Measurements from ENCODE around the gene FBXW5. TPM values are rescaled to one million over a fixed set of nuclear protein-coding genes. Genes with fewer than 3 reads are reported as not detected.

The FBXW5 gene
- total and polyA plus RNA-seq, 10 of the 15 experiments (the other 5 are each of a cell fraction or from before 2014, with no cell fraction given), result 0.21 to 97.3 (median 44.5) TPM

DNA sequence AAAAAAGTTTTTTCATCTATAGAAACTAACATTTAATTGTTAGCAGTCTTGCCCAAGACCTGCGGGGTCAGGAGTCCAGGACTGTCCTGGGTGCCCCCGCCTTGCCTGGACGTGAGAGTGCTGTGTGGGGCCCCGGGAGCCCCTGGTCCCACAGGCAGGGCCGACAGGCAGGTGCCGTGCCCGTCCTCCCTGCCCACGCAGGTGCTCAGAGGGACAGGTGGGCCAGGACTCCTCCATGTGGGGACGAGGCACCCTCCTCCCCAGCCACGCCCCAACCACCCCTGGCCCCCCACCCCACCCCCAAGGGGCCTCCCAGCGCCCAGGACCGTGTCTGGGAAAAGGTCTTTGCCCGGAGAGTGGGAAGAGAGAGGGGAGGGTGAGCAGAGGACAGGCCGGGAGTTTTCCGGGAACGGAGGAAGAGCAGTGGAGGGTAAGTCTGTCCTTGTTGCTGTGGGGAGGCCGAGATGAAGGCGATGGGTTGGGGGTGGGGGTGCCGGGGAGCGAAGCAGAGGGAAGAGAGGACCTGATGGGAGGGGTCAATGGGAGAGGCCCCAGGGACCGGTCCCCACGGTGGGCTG, 4.8 kb upstream of the FBXW5 start:
- Histone ChIP-seq H3K4me2 (ENCODE audit: control insufficient read depth, insufficient read depth) (peak overlapping the region; percentile 98), H4K20me1 (ENCODE audit: control insufficient read depth, insufficient read depth) (no peaks in the 10 kb centered on the region), H3K79me2 (ENCODE audit: control insufficient read depth, insufficient read depth, low read length) (peaks cover under 1% of the 10 kb centered on the region; the same call in 1 of the 2 replicates), H3K36me3 (ENCODE audit: control insufficient read depth in 2 of 2, insufficient read depth in 2 of 2, low read length in 1 of 2) (no peaks in the 10 kb centered on the region), H3K27me3 (replicated peaks in 1 of 2; ENCODE audit: control insufficient read depth in 2 of 2, insufficient read depth in 2 of 2, low read length in 1 of 2) (no peaks in the 10 kb centered on the region), H3K4me1 (ENCODE audit: control insufficient read depth, insufficient read depth, low read length) (peaks cover 10% of the 10 kb centered on the region), H3K4me3 (peak overlapping the region; percentile 77; the same call in 1 of the 2 replicates), H3K9ac (ENCODE audit: control insufficient read depth, insufficient read depth, low read length) (peak overlapping the region; percentile 62), H2AFZ (ENCODE audit: control insufficient read depth, low read depth, low read length) (peak overlapping the region; percentile 97), H3K9me3 (replicated peaks; ENCODE audit: control insufficient read depth, insufficient read depth, low read length) (no peaks in the 10 kb centered on the region), H3K27ac (ENCODE audit: control insufficient read depth, insufficient read depth) (peak overlapping the region; percentile 53)
- ATAC-seq (peak; percentile 12; the same call in 2 of the 3 replicates), DNase-seq (ENCODE audit: low read depth, low spot score) (no peak), FAIRE-seq (no peak)
- CTCF ChIA-PET, result interaction anchor here (1.0 to 3.5 kb wide), 4 partner anchors 81 to 114 kb away, joined by 3 to 163 read pairs (median 39); partner anchors contain the start of genes ABCA2 and FUT7
- RAD21 ChIA-PET (ENCODE audit: unreplicated experiment), result interaction anchor here (1.0 kb wide), 1 partner anchor 86 kb away, joined by 9 read pairs; no protein-coding TSS in a partner anchor
- in situ Hi-C loops (cut with MboI) (loop anchor here (5.0 kb wide), 1 partner anchor 88 kb away; no protein-coding TSS in a partner anchor), intact Hi-C loops (cut with micrococcal nuclease; ENCODE audit: unreplicated experiment) (loop anchor here (10.0 kb wide), 1 partner anchor 155 kb away; the partner anchor contains the start of genes CCDC183 and TMEM141)
- TF ChIP-seq, protein P1, sequence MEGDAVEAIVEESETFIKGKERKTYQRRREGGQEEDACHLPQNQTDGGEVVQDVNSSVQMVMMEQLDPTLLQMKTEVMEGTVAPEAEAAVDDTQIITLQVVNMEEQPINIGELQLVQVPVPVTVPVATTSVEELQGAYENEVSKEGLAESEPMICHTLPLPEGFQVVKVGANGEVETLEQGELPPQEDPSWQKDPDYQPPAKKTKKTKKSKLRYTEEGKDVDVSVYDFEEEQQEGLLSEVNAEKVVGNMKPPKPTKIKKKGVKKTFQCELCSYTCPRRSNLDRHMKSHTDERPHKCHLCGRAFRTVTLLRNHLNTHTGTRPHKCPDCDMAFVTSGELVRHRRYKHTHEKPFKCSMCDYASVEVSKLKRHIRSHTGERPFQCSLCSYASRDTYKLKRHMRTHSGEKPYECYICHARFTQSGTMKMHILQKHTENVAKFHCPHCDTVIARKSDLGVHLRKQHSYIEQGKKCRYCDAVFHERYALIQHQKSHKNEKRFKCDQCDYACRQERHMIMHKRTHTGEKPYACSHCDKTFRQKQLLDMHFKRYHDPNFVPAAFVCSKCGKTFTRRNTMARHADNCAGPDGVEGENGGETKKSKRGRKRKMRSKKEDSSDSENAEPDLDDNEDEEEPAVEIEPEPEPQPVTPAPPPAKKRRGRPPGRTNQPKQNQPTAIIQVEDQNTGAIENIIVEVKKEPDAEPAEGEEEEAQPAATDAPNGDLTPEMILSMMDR (IDR thresholded peaks at IDR 0.05 in 2 of 3, conservative IDR thresholded peaks at IDR 0.05 in 1 of 3; ENCODE audit: control insufficient read depth in 2 of 3, extremely low read depth in 1 of 3, insufficient read depth in 1 of 3, low read depth in 3 of 3, low read length in 3 of 3), result no peak
- TF ChIP-seq ZNF622 (IDR thresholded peaks at IDR 0.05), result no peak
- no TSS peak for BruUV-seq (replicated peaks)
- WGBS (ENCODE audit: insufficient coverage, insufficient replicate concordance, low lambda C conversion rate, missing lambda C conversion rate), result 18% methylated on average over 18 of the region's 22 CpGs
- SMC1A ChIA-PET (ENCODE audit: uncharacterized antibody, unreplicated experiment), result interaction anchor here (1.0 kb wide), 1 partner anchor 85 kb away, joined by 7 read pairs; no protein-coding TSS in a partner anchor
- POLR2A ChIA-PET, result interaction anchor here (0.7 to 3.0 kb wide), 4 partner anchors 43 to 274 kb away, joined by 3 to 19 read pairs (median 4); partner anchors contain the start of gene PAXX
